HG03469 (cell line): Measurements from ENCODE around the gene CTSF.
"Not testable (repeated sequence)": the region's sequence is repeated elsewhere in the genome, so short reads cannot be mapped to it uniquely, and the experiment has no call there.

Experiments
- ATAC-seq: cut with Tn5 transposase; IDR thresholded peaks from one replicate; pipeline ENCODE4 v1.9.1; 2021; ENCODE audit warnings: mild to moderate bottlenecking, moderate library complexity, moderate number of reproducible peaks; ENCODE audit not compliant: unreplicated experiment

The CTSF gene

GRCh38 chr11:66559866-66560676, 8.3 kb downstream of the CTSF start:
- ATAC-seq = no peak

- ATAC-seq = no peak
Measured at GRCh38 chr11:66559142-66559865, 9.1 kb downstream of the CTSF start.

DNA sequence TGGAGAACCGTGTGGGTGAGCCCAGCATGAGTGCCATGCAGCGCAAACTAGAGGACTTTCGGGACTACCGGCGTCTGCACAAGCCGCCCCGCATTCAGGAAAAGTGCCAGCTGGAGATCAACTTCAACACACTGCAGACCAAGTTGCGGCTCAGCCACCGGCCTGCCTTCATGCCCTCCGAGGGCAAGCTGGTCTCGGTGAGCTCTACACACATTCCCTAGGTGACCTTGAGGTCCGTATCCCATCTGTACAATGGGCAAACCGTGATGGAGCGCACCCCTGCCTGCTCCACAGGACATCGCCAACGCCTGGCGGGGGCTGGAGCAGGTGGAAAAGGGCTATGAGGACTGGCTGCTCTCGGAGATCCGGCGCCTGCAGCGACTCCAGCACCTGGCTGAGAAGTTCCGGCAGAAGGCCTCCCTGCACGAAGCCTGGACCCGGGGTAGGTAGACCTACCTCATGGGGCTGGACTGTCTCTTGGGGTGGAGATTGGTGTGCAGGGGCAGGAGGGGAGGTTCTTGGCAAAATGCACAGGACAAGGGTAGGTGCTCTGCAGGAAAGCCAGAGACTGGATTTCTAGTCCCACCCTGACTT, 10.6 kb downstream of the CTSF start:
- ATAC-seq = no peak

GRCh38 chr11:66556086-66556485, 12.3 kb downstream of the CTSF start:
- no peak for ATAC-seq

- no peak for ATAC-seq
Measured at GRCh38 chr11:66555416-66555815, 13.0 kb downstream of the CTSF start.

- ATAC-seq = no peak
Measured at GRCh38 chr11:66554602-66555001, 13.8 kb downstream of the CTSF start.

DNA sequence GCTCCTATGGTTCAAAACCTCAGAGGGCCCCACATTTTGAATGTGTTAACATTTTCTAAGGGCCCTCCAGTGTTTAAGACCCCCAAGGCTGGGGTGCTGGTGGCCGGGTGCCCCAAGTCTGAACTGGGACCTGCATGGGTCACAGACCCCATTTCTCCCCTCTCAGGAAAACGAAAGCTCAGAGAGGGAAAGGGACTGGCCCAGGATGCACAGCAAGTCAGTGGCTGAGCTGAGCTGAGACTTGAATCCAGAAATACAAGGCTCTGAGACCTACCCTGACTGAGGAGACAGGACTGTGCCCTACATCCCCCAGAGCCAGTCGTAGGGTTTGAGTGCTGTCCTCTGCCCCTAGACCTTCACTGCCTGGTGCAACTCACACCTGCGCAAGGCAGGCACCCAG, 17.5 kb downstream of the CTSF start:
- ATAC-seq = no peak

GRCh38 chr11:66549696-66550095, 18.7 kb downstream of the CTSF start:
- no peak for ATAC-seq

GRCh38 chr11:66548774-66549630, 19.4 kb downstream of the CTSF start:
- no peak for ATAC-seq

GRCh38 chr11:66548041-66548440, 20.4 kb downstream of the CTSF start:
- no peak for ATAC-seq

DNA sequence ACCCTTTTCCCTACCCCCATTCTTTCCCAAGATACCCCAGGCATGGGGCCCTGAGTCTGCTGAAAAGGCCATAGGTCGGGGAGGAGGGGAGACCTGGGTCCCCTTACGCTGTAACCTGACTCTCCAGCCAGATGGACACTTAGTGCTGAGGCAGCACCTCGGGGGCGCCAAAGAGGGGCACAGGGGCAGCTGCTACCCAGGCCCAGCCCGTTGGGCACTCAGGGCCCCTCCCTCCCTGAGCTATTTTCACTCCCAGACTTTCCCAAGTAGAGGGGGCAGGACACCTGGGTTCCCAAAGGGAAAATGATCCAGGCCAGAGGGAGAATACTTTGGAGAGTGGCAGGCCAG, 20.8 kb downstream of the CTSF start:
- no peak for ATAC-seq

DNA sequence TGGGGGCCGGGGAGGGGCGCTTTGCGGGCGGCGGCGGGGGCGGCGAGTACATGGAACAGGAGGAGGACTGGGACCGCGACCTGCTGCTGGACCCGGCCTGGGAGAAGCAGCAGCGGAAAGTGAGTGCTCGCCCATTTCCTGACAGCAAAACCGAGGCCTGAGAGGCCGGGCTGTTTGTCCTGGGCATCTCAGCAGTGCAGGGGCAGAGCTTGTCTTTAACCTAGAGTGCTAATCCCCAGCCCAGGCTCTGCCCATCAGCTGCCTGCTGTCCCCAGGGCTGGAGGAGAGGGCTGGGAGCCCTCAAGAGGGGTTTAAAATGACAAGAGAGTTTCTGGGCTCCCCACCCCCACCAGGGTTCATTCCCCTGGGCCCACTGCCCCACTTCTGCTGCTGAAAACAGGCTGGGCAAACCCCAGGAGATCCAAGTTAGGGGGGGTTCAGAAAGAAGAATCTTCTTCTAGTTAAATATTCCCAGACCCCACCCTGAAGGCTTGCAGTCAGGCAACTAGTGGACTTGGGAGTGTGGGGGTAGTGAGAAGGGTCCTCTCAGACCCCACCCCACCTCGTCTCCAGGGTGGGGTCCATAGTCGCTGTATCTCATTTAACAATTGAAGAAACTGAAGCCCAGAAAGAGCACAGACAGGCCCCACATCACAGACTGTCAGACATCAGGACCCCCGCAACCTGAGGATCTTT, 21.3 kb downstream of the CTSF start:
- no peak for ATAC-seq

- no peak for ATAC-seq
Measured at GRCh38 chr11:66546368-66546965, 21.9 kb downstream of the CTSF start, which contains the start of gene ACTN3. Gene ACTN3, plus strand, starts transcription at chr11:66546903. Its CDS starts 35 bp downstream, at chr11:66546938.

DNA sequence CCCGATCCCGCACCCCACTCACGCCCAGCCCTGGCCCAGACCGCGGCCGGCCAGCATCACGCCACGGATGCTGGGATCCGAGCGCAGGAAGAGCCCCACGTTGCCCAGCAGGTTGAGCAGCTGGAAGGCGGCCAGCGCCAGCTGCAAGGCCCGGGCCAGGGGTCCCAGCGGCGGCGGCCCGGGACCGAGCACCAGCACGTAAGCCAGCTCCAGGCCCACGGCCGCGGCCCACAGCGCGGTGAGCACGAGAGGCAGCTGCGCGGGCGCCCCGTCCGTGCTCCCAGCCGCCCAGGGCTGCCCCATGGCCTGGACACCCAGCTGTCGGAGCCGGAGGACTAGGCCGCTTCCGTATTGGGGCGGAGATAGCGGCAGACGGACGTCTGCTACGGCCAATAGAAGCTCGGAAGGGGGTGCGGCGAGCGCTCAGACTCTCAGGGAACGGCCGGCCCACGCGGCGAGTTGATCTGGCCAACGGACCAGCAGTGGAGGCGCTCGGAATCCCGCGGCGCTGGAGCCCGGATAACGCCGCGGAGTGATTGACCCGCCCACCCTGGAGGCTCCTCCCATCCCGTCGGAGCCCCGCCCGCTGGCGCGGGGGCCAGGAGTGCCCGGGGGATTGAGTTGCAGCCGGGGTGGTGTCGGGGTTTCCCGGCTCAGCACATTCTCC, 22.6 kb downstream of the CTSF start, which contains the start of gene ZDHHC24:
TSS of gene ZDHHC24 (minus strand) at position 348 of the 667 bp plus-strand sequence. CDS start at position 303, 45 bp downstream.
- peak; percentile 68 for ATAC-seq

DNA sequence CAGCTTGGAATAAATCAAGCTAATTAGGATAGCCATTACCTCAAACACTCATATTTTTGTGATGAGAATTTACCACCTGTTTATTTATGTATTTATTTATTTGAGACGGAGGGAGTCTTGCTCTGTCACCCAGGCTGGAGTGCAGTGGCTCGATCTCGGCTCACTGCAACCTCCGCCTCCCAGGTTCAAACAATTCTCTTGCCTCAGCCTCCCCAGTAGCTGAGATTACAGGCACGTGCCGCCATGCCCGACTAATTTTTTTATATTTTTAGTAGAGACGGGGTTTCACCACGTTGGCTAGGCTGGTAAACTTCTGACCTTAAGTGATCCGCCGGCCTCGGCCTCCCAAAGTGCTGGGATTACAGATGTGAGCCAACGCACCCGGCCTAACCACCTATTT, 23.5 kb downstream of the CTSF start:
- not testable (repeated sequence) for ATAC-seq

DNA sequence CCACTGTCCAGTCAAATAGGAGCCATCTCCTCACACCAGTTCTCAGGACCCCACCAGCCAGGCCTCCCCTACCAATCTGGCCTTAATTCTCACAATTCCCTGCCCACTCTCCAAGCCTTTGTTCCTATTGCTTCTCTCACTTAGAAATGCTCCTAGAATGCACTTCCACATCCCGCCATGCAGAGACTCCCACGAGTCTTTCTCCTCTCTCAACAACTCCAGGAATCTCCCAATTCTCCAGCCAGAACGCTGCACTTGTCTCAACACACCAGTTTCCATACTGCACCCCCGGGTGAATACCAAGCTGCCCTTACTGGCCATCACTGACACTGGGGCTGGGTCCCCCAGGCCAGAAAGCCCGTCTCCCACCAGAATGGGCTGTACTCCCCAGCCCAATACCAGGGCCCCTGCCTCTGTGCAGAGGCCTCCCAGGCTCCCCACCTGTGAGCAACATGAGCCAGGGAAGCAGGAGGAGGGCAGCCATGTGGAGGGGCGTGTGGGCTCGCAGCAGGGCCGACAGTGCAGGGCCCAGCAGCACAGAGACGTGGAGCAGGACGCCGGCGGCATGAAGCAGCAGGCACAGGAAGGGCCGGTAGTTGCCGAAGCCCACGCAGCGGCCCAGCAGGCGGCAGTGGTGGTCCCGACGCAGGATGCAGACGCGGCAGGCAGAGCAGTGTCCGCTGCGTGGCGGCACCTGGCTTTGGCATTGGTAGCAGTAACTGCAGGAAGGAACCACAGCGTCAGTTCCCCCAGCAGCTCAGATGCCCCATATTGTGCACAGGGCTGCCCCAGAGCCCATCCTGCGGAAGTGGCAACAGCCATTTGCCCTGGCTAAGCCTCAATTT, 24.9 kb downstream of the CTSF start:
- ATAC-seq = no peak

- no peak for ATAC-seq
Measured at GRCh38 chr11:66542362-66542761, 26.0 kb downstream of the CTSF start.

- no peak for ATAC-seq
Measured at GRCh38 chr11:66541892-66542291, 26.5 kb downstream of the CTSF start.
